Large intestine (tissue), 3 donors: ENCODE data around the gene PTPRB. TPM values are rescaled to one million over a fixed set of nuclear protein-coding genes. Genes with fewer than 3 reads are reported as not detected.
"Not testable (repeated sequence)": the region's sequence is repeated elsewhere in the genome, so short reads cannot be mapped to it uniquely, and the experiment has no call there.

Source experiments
- DNase-seq, 2 donors: peaks; one replicate each; pipeline versions ENCODE4 v3.0.0 to v3.0.0-alpha.2; 2013
- H3K27ac ChIP-seq: one replicate; pipeline ENCODE4 v1.5.1; 2013; ENCODE audit warnings: low read length
- H3K27me3 ChIP-seq: 2 replicates; pipeline ENCODE4 v1.6.1; 2013; ENCODE audit warnings: low read length; ENCODE audit not compliant: control insufficient read depth, insufficient read depth
- H3K36me3 ChIP-seq: 2 replicates; pipeline ENCODE4 v1.6.1; 2013; ENCODE audit warnings: low read length; ENCODE audit not compliant: control insufficient read depth, insufficient read depth
- H3K4me1 ChIP-seq: one replicate; pipeline ENCODE4 v1.6.1; 2013; ENCODE audit warnings: low read length; ENCODE audit not compliant: control insufficient read depth, insufficient read depth
- H3K4me3 ChIP-seq: one replicate; pipeline ENCODE4 v1.5.1; 2013; ENCODE audit warnings: low read length
- H3K9me3 ChIP-seq: one replicate; pipeline ENCODE4 v1.6.1; 2013; ENCODE audit warnings: mild to moderate bottlenecking, low read depth, low read length, moderate library complexity; ENCODE audit not compliant: control insufficient read depth
- whole genome bisulfite sequencing: methylation state at CpG from one replicate; pipeline ENCODE4 v1.1.5; 2013; ENCODE audit warnings: low lambda C conversion rate; ENCODE audit not compliant: insufficient coverage; 5-methylcytosine and 5-hydroxymethylcytosine counted together
- polyA plus RNA-seq: library from polyadenylated mRNA; unstranded; fragments of 120-200 nt; gene quantifications from one replicate; pipeline ENCODE4 v1.2.1, GENCODE V29; 2013

PTPRB gene
- polyA plus RNA-seq, 1 donor: 7.2 TPM

GRCh38 chr12:70507442-70507841 is 129.8 kb downstream of the PTPRB start:
- no peak overlapping the region for H3K4me3 ChIP-seq
- H3K9me3 ChIP-seq: no peaks in the 10 kb centered on the region
- H3K4me1 ChIP-seq: no peaks in the 10 kb centered on the region
- no peaks in the 10 kb centered on the region for H3K36me3 ChIP-seq
- no CpG with 5 or more reads among the region's 2 CpGs for WGBS
- no peaks in the 10 kb centered on the region for H3K27me3 ChIP-seq
- DNase-seq: peak in 1 of 2 donors; percentile 8
- no peak overlapping the region for H3K27ac ChIP-seq

DNA sequence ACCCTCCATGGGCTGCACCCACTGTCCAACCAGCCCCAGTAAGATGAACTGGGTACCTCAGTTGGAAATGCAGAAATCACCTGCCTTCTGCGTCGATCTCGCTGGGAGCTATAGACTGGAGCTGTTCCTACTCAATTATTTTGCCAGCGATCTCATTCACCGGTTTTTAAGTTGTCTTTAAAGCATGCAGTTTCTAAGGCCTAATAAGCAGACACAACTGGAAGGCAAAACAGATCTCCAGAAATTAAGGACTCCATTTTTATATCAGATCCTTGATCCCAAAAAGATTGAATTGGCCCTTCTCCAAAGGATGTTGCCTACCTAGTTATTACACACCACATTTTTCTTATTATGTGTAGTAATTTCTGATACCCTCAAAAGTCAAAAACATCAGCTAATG is 139.7 kb downstream of the PTPRB start:
- no peaks in the 10 kb centered on the region for H3K9me3 ChIP-seq
- no peak overlapping the region for H3K27ac ChIP-seq
- WGBS: 100% methylated on average over 2 of the region's 5 CpGs
- no peaks in the 10 kb centered on the region for H3K27me3 ChIP-seq
- no peak for DNase-seq
- H3K4me3 ChIP-seq: no peak overlapping the region
- no peaks in the 10 kb centered on the region for H3K4me1 ChIP-seq
- no peaks in the 10 kb centered on the region for H3K36me3 ChIP-seq

- not testable (repeated sequence) for H3K36me3 ChIP-seq, H3K9me3 ChIP-seq, H3K27me3 ChIP-seq, DNase-seq, H3K4me1 ChIP-seq, H3K27ac ChIP-seq, H3K4me3 ChIP-seq
- WGBS: no CpG with 5 or more reads among the region's 1 CpG
Measured at GRCh38 chr12:70492904-70493303, 144.3 kb downstream of the PTPRB start.

DNA sequence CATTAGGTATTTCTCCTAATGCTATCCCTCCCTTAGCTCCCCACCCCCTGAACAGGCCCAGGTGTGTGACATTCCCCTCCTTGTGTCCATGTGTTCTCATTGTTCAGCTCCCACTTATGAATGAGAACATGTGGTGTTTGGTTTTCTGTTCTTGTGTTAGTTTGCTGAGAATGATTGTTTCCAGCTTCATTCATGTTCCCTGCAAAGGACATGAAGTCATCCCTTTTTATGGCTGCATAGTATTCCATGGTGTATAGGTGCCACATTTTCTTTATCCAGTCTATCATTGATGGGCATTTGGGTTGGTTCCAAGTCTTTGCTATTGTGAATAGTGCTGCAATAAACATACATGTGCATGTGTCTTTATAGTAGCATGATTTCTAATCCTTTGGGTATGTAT is 146.3 kb downstream of the PTPRB start:
- not testable (repeated sequence) for H3K27me3 ChIP-seq, H3K36me3 ChIP-seq, DNase-seq, H3K4me3 ChIP-seq, H3K27ac ChIP-seq, H3K9me3 ChIP-seq, H3K4me1 ChIP-seq

GRCh38 chr12:70487440-70487839 is 149.8 kb downstream of the PTPRB start:
- no peaks in the 10 kb centered on the region for H3K4me1 ChIP-seq
- no peak for DNase-seq
- H3K27ac ChIP-seq: no peak overlapping the region
- H3K27me3 ChIP-seq: no peaks in the 10 kb centered on the region
- WGBS: 86% methylated on average over 2 of the region's 2 CpGs
- H3K4me3 ChIP-seq: no peak overlapping the region
- no peaks in the 10 kb centered on the region for H3K9me3 ChIP-seq
- H3K36me3 ChIP-seq: no peaks in the 10 kb centered on the region

DNA sequence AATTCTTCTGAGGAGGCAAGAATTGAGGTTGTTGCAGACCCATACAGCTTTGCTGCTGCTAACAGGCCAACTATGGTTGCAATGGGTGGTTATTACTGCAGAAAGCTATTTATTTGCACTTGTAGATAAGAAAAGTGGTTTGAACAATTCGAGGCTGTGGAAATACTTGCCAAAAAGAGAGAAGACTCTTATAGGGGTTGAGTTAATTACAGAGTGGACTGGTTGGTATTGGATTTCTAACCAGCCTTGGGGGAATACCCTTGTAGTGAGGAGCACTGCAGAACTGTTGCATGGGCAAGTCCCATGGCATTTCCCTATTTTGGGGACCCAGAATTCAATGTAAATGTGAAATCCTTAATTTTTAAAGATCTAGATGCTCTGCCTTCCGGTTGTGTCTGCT is 150.6 kb downstream of the PTPRB start:
- H3K4me3 ChIP-seq: no peak overlapping the region
- no peaks in the 10 kb centered on the region for H3K9me3 ChIP-seq
- H3K27me3 ChIP-seq: no peaks in the 10 kb centered on the region
- H3K36me3 ChIP-seq: no peaks in the 10 kb centered on the region
- no peak overlapping the region for H3K27ac ChIP-seq
- 0% methylated on average over 1 of the region's 2 CpGs for WGBS
- no peaks in the 10 kb centered on the region for H3K4me1 ChIP-seq
- DNase-seq: no peak

GRCh38 chr12:70485704-70486103 is 151.5 kb downstream of the PTPRB start:
- Histone ChIP-seq H3K9me3 (no peaks in the 10 kb centered on the region), H3K4me3 (no peak overlapping the region), H3K4me1 (no peaks in the 10 kb centered on the region), H3K27ac (no peak overlapping the region), H3K36me3 (no peaks in the 10 kb centered on the region), H3K27me3 (no peaks in the 10 kb centered on the region)
- DNase-seq: peak; percentile 31 to 57
- 60% methylated on average over 1 of the region's 3 CpGs for WGBS

GRCh38 chr12:70484464-70484863 is 152.8 kb downstream of the PTPRB start:
- no CpG with 5 or more reads among the region's 1 CpG for WGBS

DNA sequence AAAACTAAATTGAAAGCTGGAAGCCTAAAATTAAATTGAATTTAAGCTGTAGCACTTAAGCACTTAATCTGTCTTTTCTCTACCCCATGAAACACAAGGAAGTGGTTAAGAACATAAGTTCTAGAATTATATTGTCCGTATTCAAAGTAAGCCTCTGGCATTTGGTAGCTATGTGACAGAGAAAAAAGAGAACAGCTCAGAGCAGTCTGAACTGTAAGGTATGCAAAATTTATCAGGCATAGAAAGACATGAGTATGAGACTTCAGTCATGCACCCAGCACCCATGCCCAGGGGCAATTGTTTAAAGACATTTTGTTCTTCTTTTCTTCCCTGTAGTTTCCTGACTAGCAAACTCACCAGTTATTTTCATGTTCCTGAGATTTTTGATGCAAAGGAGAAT is 154.5 kb downstream of the PTPRB start:
- no peaks in the 10 kb centered on the region for H3K9me3 ChIP-seq
- no peaks in the 10 kb centered on the region for H3K27me3 ChIP-seq
- H3K4me3 ChIP-seq: no peak overlapping the region
- no peaks in the 10 kb centered on the region for H3K36me3 ChIP-seq
- no CpG with 5 or more reads among the region's 1 CpG for WGBS
- no peaks in the 10 kb centered on the region for H3K4me1 ChIP-seq
- no peak for DNase-seq
- no peak overlapping the region for H3K27ac ChIP-seq

More at GRCh38 chr12:70484464-70484863, 152.8 kb downstream of the PTPRB start:
- DNase-seq: no peak
- Histone ChIP-seq H3K9me3 (no peaks in the 10 kb centered on the region), H3K36me3 (no peaks in the 10 kb centered on the region), H3K27me3 (no peaks in the 10 kb centered on the region), H3K4me3 (no peak overlapping the region), H3K27ac (no peak overlapping the region), H3K4me1 (no peaks in the 10 kb centered on the region)

GRCh38 chr12:70469221-70469820 is 167.9 kb downstream of the PTPRB start:
- Histone ChIP-seq H3K4me3 (no peak overlapping the region), H3K36me3 (no peaks in the 10 kb centered on the region), H3K27ac (no peak overlapping the region), H3K27me3 (no peaks in the 10 kb centered on the region), H3K9me3 (no peaks in the 10 kb centered on the region), H3K4me1 (no peaks in the 10 kb centered on the region)
- no peak for DNase-seq
- WGBS: 100% methylated on average over 1 of the region's 12 CpGs

- no peaks in the 10 kb centered on the region for H3K36me3 ChIP-seq
- DNase-seq: no peak
- WGBS: no CpG with 5 or more reads among the region's 3 CpGs
Measured at GRCh38 chr12:70468741-70469140, 168.5 kb downstream of the PTPRB start.

More at GRCh38 chr12:70468741-70469140, 168.5 kb downstream of the PTPRB start:
- Histone ChIP-seq H3K27me3 (no peaks in the 10 kb centered on the region), H3K4me3 (no peak overlapping the region), H3K4me1 (no peaks in the 10 kb centered on the region), H3K9me3 (peaks cover 2% of the 10 kb centered on the region), H3K27ac (no peak overlapping the region)
